Esophagus squamous epithelium (tissue), 5 donors: ENCODE data around the gene IARS1. TPM values are rescaled to one million over a fixed set of nuclear protein-coding genes. Genes with fewer than 3 reads are reported as not detected.

ENCODE experiments used
- DNase-seq: peaks from one replicate; lab custom pipeline; 2025; lab: John Stamatoyannopoulos, UW
- H3K27ac ChIP-seq, 4 donors: fragments of 200-600 bp; sonication (generic); one replicate each; pipeline ENCODE4 v1.5.1; 2016 to 2019; ENCODE audit warnings: mild to moderate bottlenecking in 1 of 4
- H3K27me3 ChIP-seq, 4 donors: fragments of 200-600 bp; sonication (generic); 1 replicate in 3 of 4; 2 replicates in 1 of 4; pipeline versions ENCODE4 v1.5.1 to v1.6.0; 2017 to 2021; ENCODE audit warnings: antibody characterized with exemption in 1 of 4
- H3K36me3 ChIP-seq, 3 donors: fragments of 200-600 bp; sonication (generic); one replicate each; pipeline ENCODE4 v1.5.1; 2016 to 2019
- H3K4me1 ChIP-seq, 3 donors: fragments of 200-600 bp; sonication (generic); one replicate each; pipeline ENCODE4 v1.5.1; 2017 to 2019
- H3K4me3 ChIP-seq, 4 donors: fragments of 200-600 bp; sonication (generic); 1 replicate in 3 of 4; 2 replicates in 1 of 4; pipeline ENCODE4 v1.5.1; 2016 to 2019; ENCODE audit warnings: mild to moderate bottlenecking in 2 of 4, moderate library complexity in 1 of 4
- H3K9me3 ChIP-seq, 3 donors: fragments of 200-600 bp; sonication (generic); one replicate each; pipeline ENCODE4 v1.5.1; 2016 to 2019
- CTCF ChIP-seq, 6 experiments: fragments of 450-650 bp in 4 of 6; fragments of 200-600 bp in 2 of 6; sonication (generic) in 2 of 6; IDR thresholded peaks; one replicate each; pipeline ENCODE4 v1.5.1; 2016 to 2019; ENCODE audit warnings: antibody characterized with exemption in 6 of 6, mild to moderate bottlenecking in 4 of 6, moderate library complexity in 4 of 6
- POLR2A ChIP-seq, 4 donors: fragments of 450-650 bp; IDR thresholded peaks; one replicate each; pipeline ENCODE4 v1.6.1; 2017; ENCODE audit warnings: antibody characterized with exemption in 4 of 4, mild to moderate bottlenecking in 4 of 4, moderate library complexity in 3 of 4
- WGBS, 2 donors: methylation state at CpG; one replicate each; pipeline ENCODE4 v1.1.5; 2018; 5-methylcytosine and 5-hydroxymethylcytosine counted together
- intact Hi-C: fragments of 100-400 bp; cut with DNase I; formaldehyde crosslinking; loops from one replicate; pipeline ENCODE4 v1.15.0; 2022
- total RNA-seq, 4 donors: library from RNA; depleted of rRNA; stranded (reverse); fragments of >200 nt; gene quantifications; one replicate each; pipeline ENCODE4 v1.1.0, GENCODE V29; 2016
- donor health status: DM: yes; HTN: yes; CAD: no.

Gene IARS1
- total RNA-seq = 100 to 1,000 TPM in 2 of 4 donors, 10 to 100 TPM in 2; 56.8 to 136 (median 91.2) TPM

- WGBS, 2 donors = 1% methylated on average over 38 of the region's 63 CpGs
- intact Hi-C loops = no loop called here
These were observed at the start of gene IARS1 for GRCh38 chr9:92293452-92294296. IARS1 (minus strand) TSS chr9:92293697; CDS start chr9:92289419, 4,278 bp downstream.

DNA sequence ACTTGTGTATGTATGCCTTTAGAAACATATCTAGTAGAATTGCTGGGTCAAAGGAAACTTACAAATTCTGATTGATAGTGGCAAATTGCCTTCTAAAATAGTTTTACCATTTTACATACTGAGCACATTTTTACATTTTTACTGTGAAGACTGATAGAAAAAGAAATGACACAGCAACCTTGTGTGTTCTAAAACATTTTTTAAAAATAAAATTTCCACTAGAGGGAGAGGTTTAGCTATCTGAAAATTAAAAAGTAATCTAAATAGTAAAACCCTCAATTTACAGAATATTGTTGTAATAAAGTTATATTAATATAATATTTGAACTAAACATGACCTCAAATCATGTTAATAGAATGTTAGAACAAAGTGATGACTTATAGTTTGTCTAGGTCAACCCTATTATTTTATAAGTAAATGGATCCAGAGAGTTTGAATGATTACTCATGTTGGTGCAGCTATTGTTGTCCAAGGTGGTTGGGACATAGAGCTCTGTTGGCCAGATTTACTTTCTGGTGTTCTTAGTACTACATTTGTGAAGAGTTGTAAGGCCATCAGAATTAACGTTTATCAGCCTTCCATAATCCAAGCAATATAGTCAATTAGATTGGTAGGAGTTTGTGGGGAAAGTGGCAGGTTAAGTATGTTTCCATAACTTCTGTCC, 49.5 kb upstream of the IARS1 start:
- no peaks in the 10 kb centered on the region for H3K27me3 ChIP-seq
- intact Hi-C loops = no loop called here
- peaks cover 0 to 6% (median 5%) of the 10 kb centered on the region in 3 donors for H3K9me3 ChIP-seq
- H3K27ac ChIP-seq = no peak overlapping the region
- no peak for DNase-seq
- no peak for TF ChIP-seq POLR2A (IDR thresholded peaks at IDR 0.05)
- TF ChIP-seq CTCF (IDR thresholded peaks at IDR 0.05) = peak in 3 of 6 experiments; percentile 30 to 38 (median 35)
- H3K4me3 ChIP-seq = no peak overlapping the region
- H3K36me3 ChIP-seq = peaks cover 0 to 29% (median 0%) of the 10 kb centered on the region in 3 donors
- WGBS, 2 donors = 75 to 81% methylated on average over 1 of the region's 1 CpG
- no peaks in the 10 kb centered on the region for H3K4me1 ChIP-seq

More at GRCh38 chr9:92293452-92294296, at the start of gene IARS1:
- Histone ChIP-seq H3K4me1 (peaks cover 14 to 46% (median 16%) of the 10 kb centered on the region in 3 donors), H3K27me3 (no peaks in the 10 kb centered on the region), H3K9me3 (no peaks in the 10 kb centered on the region), H3K36me3 (peaks cover 0 to 33% (median 14%) of the 10 kb centered on the region in 3 donors), H3K4me3 (peak within 1 kb of the TSS; percentile 65 to 86 (median 70)), H3K27ac (peak within 1 kb of the TSS; percentile 74 to 88 (median 80))
- TF ChIP-seq CTCF (IDR thresholded peaks at IDR 0.05) (peak in 4 of 6 experiments; percentile 8 to 46 (median 18)), POLR2A (IDR thresholded peaks at IDR 0.05) (peak in 3 of 4 donors; percentile 46 to 72 (median 47))
- peak; percentile 82 for DNase-seq

DNA sequence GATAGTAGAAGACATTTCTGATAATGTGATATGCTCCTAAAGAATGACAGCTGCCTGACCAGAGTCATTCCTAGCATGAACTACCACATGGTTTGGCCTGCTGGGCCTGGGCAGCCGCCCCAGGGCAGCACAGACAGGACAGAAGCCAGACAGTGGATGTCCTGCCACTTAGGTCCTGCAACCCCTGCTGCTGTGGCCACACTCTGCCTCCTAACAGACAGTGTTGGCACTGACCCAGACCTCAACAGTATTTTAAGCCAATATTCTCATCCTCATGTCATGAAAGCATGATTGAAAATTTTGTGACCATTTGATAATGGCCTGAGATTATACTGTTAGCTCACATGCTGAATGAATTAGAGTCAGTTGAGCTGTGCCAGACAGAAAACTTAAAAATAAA, 48.1 kb upstream of the IARS1 start:
- Histone ChIP-seq H3K4me3 (no peak overlapping the region), H3K4me1 (no peaks in the 10 kb centered on the region), H3K36me3 (peaks cover 0 to 43% (median 0%) of the 10 kb centered on the region in 3 donors), H3K27ac (no peak overlapping the region), H3K27me3 (no peaks in the 10 kb centered on the region), H3K9me3 (peaks cover 0 to 6% (median 5%) of the 10 kb centered on the region in 3 donors)
- intact Hi-C loops = no loop called here
- 100% methylated on average over 1 of the region's 1 CpG for WGBS, 2 donors
- TF ChIP-seq CTCF (IDR thresholded peaks at IDR 0.05) (no peak), POLR2A (IDR thresholded peaks at IDR 0.05) (no peak)
- no peak for DNase-seq

DNA sequence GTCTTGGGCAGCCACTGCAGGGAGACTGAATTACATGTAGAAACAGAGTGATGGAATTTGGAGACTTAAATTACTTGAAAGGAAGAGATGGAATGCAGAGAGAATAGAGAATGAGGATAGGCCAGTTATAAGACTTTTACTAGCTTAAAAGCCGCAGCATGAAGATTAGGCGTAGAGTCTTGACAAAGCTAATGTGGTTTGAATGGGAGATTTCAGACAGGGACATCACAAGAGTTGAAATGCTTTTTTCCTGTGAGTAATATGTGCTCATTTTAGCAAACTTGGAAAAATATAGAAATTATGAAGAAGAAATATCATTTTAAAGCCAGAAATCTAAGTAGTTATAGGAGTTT, 39.8 kb upstream of the IARS1 start:
- H3K4me1 ChIP-seq = peaks cover 0 to under 1% (median 0%) of the 10 kb centered on the region in 3 donors
- no peak overlapping the region for H3K4me3 ChIP-seq
- H3K27ac ChIP-seq = no peak overlapping the region
- H3K36me3 ChIP-seq = peaks cover 0 to 23% (median 0%) of the 10 kb centered on the region in 3 donors
- DNase-seq = no peak
- 96 to 100% methylated on average over 2 of the region's 2 CpGs for WGBS, 2 donors
- H3K27me3 ChIP-seq = no peaks in the 10 kb centered on the region
- H3K9me3 ChIP-seq = no peaks in the 10 kb centered on the region
- no peak for TF ChIP-seq POLR2A (IDR thresholded peaks at IDR 0.05)
- TF ChIP-seq CTCF (IDR thresholded peaks at IDR 0.05) = no peak
- intact Hi-C loops = loop anchor here (10.0 kb wide), 1 partner anchor 302 kb away; no protein-coding TSS in a partner anchor
